Kidney capillary endothelial cell (primary cell): Measurements from ENCODE around the gene BCAN.
"Not testable (repeated sequence)": the region's sequence is repeated elsewhere in the genome, so short reads cannot be mapped to it uniquely, and the experiment has no call there.

ENCODE experiments used
- DNase-seq: peaks from one replicate; pipeline ENCODE4 v3.0.0-alpha.2; 2018; ENCODE audit warnings: low spot score

Gene BCAN

DNA sequence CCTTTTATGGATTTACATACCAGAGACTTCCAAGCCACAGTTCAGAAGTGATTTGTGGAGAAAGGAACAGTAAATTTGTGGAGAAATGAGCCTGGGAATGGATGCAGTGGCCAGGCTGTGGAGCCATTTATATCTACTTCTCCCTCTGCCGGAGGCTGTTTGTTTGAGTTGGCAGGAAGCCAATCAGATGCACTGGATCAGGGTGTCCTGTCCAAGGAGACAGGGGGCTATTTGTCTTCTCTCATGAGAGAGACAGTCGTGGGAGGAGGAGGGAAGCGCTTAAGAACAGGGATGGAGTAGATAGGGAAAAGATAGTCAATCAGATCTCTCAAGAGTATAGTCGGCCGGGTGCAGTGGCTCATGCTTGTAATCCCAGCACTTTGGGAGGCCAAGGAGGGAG, 25.5 kb upstream of the BCAN start:
- DNase-seq: no peak

DNA sequence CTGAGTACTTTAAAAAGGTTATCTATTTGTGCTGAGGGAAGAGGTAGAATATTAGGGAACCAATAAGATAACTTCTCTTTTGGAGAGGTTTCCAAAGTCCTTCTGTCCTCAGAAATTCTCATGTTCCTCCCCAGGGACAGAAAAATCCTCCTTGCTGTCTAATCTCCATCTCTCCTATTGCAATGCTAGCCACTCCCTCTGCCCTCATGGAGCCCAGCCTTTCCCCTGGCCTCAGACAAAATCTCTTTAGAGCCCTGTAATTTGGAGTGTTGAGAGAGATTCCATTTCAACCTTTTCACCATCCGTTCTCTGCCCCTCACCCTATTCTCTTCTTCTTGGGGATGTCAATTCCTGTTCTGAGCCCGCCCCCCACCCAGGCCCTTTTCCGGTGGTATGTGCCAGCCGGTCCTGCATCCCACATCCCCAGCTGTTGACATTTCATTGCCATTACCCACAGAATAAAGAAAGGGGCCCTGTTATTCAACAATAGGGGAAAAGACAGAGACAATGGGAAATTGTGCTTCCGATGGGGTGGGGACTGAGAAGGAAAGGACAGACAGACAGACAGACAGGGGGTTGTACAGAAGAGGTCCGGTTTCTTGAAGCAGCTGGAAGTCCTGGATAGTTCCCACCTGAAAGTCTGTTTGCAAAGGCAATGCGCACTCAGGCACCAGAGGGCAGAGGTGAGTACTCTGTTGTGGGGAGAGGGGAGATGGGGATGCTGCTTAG, 22.9 kb upstream of the BCAN start, which contains the start of gene HAPLN2:
HAPLN2 (plus strand) TSS at position 563 of the 729 bp plus-strand sequence. CDS start 4,076 bp downstream, outside the sequence.
- DNase-seq: no peak

DNA sequence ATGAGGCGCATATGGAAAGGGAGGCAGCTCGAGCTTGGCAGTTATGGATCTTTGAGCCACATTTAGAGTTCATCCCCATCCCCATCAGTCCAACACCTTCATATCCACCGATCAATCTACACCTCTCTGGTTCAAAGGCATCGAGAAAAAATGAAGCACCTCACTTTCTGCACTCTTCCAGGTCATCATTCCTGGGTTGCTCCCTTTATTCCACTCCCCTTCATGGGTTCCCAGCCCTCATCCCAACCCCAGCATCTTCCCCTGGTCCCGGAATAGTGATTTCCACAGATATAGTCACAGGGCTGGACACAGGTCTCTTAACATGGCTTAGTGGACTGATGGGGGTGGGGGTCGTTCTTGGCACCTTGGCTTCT, 22.3 kb upstream of the BCAN start:
- no peak for DNase-seq

DNA sequence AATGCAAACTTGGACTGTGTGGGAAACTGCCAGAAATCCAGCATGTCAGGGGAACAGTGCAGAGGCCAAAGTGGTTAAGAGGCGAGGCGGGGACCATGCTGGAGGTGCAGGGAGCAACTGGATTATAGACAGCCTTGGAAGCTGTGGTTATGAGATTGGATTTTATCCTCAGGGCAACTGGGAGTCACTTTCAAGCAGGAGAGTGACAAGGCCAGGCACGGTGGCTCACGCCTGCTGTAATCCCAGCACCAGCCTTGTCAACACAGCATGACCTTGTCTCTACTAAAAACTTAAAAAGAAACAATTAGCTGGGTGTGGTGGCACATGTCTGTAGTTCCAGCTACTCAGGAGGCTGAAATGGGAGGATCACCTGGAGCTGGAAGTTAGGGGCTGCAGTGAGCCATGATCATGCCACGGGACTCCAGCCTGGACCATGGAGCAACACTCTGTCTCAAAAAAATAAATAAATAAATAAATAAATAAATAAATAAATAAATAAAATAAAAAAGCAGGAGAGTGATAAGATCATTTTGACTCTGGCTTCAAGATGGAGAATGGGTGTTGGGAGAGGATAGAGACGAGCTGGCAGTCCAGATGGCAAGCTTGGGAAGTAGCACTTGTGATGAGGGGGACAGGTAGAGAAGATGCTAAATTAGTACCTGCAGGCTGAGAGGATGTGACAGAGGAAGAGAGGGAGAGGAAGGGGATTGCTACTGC, 19.2 kb upstream of the BCAN start:
- no peak for DNase-seq

DNA sequence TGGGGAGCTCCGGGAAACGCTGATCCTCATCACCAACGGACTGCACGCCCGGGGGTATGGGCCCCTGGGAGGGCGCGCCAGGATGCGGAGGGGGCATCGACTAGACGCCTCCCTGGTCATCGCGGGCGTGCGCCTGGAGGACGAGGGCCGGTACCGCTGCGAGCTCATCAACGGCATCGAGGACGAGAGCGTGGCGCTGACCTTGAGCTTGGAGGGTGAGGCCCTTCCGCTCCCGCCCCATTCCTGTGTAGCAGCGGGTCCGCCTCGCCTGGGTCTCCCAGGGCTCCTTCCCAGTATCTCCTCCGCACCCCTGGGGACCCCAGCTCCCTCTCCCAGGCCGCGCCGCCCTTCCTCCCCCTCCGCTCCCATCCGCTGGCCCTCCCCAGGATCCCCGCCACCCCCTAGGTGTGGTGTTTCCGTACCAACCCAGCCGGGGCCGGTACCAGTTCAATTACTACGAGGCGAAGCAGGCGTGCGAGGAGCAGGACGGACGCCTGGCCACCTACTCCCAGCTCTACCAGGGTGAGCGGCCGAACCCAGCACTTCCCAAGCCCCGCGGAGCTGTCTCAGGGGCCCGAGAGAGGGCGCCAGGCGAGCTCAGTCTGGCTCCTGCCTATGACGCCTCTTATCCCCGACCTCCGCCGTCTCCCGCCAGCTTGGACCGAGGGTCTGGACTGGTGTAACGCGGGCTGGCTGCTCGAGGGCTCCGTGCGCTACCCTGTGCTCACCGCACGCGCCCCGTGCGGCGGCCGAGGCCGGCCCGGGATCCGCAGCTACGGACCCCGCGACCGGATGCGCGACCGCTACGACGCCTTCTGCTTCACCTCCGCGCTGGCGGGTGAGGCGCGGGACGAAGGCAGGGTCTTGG, 17.7 kb upstream of the BCAN start:
- peak; percentile 45 for DNase-seq

DNA sequence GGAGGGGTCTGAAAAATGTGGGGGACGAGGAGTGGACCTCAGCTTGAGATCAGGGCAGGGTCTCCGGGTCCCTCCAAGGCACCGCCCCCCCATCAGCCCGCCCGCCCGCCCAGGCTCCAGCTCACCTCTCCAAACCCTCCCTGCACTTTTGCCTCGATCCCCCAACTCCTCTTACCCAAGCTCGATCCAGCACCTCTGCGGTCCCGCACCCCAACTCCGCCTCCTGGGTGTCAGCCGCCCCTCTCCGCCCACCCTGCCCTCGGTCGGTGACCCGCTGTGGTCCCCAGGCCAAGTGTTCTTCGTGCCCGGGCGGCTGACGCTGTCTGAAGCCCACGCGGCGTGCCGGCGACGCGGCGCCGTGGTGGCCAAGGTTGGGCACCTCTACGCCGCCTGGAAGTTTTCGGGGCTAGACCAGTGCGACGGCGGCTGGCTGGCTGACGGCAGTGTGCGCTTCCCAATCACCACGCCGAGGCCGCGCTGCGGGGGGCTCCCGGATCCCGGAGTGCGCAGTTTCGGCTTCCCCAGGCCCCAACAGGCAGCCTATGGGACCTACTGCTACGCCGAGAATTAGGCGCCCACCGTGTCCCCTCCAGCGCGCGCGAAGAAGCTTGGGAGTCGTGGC, 17.0 kb upstream of the BCAN start:
- DNase-seq: no peak

DNA sequence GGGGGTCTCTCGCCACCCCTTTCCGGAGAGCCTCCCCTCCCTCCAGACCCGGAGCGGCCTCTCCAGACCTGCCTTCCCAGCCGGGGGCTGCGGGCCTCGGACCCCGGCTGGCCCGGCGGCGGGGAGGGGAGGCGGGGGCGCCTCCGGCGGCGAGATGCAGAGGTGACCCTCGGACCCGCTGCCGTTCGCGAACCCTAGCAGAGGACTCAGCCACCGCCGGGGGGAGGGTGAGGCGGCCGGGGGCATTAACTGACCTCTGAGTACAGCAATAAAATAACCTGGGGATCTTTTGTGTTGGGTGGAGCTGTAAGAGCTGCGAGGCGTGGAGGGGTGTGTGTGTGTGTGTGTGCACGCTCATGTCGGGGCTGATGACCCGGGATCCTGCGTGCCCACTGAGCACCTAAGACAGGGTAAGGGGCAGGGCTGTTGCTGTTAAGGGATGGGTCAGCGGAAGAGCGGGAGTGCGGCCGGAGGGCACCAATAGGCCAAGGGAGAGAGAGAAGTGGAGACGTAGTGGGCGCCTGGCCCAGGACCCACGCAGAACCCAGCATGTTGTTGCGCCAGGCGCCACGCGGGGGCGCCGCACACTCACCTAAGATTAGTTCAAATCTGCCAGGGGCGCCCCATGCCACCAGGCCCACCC, 16.4 kb upstream of the BCAN start:
- DNase-seq: no peak

DNA sequence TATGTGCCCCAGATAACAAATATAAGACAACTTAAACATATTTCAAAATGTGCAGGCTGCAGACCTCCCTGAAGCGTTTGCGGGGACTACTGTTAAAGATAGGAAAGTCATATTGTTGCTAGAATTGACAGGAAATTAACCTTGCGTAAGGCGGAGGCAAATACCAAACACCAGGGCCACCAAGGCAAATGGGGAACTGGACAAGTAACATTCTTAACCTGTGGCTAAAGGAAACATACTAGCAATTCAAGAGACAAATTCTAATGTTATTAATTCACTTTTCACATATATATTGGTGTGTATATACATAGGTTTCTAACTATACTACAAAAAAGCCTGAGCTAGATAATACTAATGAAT, 15.9 kb upstream of the BCAN start:
- no peak for DNase-seq

DNA sequence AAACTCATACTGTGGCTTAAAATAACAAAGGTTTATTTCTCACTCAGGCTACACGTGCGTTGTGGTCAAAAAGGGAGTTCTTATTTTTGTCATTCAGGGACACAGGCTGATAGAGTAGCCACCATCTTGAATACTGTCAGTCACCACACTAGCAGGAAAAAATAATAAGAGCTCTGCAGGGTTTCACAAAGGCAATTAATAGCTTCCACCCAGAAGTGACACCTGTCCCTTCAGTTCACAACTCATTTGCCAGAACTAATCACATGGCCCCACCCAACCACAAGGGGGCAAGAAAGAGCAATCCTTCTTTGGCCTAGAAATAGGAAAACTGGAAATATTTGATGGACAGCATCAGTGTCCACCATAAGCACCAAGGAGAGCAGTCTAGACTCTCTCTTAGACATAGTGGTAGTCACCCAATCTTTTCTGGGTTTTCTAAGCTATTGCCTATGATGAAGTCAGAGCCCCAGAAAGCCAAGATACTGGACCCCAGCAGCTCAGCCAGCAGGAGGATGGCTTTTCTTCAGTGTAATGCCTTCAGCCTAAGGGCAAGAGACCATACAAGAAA, 14.5 kb upstream of the BCAN start:
- peak; percentile 60 for DNase-seq

DNA sequence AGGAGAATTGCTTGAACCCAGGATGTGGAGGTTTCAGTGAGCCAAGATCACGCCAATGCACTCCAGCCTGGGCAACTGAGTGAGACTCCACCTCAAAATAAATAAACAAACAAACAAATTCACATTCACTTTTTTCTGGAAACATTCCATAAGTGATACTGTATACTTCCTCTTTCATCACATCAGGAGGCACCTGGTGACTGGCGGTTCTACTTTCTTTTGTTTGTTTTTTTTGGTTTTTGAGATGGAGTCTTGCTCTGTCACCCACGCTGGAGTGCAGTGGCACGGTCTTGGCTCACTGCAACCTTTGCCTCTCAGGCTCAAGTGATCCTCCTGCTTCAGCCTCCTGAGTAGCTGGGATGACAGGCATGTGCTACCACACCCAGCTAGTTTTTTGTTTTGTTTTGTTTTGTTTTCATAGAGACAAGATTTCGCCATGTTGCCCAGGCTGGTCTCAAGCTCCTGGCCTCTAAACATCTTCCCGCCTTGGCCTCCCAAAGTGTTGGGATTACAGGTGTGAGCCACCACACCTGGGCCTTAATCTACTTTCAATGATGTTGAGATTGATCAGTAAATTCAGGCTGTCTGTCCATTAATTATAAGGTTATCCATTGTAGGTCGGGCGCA, 12.0 kb upstream of the BCAN start:
- no peak for DNase-seq

DNA sequence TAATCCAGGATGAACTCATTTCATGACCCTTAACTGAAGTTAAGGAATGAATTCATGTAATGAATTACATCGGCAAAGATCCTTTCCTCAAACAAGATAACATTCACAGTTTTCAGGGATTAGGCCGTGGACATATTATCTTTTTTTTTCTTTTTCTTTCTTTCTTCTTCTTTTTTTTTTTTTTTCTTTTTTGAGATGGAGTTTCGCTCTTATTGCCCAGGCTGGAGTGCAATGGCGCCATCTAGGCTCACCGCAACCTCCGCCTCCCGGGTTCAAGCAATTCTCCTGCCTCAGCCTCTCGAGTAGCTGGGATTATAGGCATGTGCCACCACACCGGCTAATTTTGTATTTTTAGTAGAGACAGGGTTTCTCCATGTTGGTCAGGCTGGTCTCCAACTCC, 10.8 kb upstream of the BCAN start:
- not testable (repeated sequence) for DNase-seq

DNA sequence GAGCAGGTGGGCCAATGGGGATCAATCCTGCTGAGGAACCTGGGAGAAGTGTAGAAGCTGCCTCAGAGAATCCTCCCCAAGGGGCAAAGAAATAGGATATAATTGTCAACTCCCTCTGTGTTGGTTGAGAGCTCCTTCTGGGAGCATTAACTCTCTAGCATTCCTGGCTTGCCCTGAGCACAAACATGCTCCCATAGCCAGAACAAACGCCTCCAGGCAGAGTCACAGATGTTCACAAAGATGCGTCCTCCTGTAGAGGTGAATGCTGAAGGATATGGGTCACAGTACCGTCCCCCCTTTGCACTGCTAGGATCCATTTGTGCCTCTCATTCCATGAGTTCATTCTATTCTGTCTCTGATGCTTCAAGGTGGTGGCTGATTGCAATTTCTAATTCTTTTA, 9.6 kb upstream of the BCAN start:
- DNase-seq: no peak

DNA sequence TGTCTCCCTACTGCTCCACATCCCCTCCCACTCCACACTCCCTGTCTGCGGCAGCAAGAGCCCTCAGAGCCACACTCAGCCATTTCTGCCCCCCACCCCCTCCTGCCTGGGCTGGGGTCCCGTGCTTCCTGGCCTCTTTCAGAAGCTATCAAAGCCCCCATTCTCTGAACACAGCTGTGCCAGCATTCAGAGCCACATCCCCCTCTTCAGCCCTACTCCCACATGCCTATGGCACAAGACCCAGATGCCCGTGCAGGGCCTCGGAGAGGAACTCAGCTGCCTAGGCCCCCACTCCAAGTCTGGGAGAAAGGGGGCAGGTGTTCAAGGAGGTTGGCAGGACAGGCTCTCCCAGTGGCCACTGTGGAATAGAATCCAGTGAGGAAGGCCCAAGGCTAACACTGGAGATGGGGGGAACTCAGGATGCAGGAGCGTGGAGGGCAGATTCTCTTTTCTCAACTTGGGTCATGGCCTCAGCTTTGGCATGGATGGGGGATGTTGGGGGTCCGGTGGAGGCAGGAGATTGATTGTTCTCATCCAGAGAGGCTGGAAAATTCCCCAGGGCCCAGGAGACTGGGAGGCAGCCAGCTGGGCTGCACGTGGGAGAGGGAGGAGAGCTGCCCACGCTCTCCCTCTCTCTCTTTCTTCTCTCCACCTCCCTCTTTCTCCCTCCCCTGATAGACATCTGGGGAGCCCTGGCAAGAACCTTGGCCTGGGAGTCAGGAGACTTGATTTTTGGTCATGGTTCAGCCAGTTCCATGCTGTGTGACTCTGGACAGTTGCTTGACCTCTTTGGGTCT, 3.5 kb upstream of the BCAN start:
- DNase-seq: no peak

DNA sequence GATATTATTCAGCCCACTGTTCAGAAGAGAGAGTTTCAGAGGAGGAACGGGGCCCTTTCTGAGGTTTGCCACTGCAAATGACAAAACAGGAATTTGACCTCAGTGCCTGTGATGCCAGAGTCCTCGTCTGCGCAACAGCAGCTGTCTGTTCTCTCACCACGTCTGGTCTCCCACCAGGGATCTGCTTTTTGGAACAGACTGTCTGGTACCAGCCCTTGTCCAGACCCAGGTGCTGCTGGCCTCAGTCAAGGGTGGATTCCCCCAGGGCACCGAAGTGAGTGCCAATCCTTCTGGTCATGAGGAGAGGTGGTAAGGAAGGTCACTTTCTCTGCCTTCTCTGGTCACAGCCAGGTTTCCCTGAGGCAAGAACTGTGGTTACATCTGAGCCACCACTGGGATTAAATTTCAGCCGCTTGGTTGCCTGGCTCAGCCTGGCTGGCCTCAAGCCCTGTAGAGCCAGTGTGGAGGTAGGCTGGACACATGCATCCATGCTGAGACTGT, 2.3 kb upstream of the BCAN start:
- DNase-seq: no peak

DNA sequence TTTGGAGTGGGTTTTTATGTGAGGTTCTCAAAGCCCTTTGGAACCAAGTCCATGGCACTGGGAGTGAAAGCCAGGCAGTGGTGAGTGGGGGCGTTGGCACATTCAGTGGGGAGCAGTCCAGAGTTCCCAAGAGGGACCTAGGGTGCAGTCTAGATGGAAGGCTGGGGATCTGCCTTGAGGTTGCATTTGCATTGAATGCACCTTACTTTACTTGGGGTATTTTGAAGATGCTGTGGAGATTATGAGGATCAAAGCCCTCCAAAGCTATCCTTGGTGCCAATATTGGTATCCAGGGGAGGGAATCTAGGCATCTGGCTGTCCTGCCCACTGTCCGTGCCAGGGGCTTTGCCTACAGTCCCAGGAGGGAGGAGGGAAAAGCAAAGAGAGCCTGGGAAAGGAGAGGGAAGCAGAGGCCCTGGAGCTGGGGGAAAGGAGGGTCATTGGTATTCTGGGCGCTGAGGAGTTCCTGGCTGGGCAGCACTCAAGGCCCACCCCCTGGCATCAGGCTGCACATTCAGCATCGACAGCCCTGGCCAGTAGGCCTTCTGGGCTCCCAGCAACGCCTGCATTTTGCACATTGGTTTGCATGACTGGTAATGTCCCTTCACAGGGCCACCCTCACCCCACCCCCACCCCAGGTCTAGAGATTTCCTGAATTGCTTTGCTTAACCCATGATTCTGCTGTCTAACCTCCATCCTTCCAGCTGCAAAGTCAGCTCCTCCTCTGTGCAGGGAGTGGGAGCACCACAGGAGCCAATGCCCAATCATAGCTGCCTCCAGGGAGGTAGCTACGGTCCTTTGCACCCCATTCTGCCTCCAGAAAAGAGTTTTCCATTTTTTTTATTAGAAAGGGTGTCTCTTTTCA, 843 bp upstream of the BCAN start:
- no peak for DNase-seq

DNA sequence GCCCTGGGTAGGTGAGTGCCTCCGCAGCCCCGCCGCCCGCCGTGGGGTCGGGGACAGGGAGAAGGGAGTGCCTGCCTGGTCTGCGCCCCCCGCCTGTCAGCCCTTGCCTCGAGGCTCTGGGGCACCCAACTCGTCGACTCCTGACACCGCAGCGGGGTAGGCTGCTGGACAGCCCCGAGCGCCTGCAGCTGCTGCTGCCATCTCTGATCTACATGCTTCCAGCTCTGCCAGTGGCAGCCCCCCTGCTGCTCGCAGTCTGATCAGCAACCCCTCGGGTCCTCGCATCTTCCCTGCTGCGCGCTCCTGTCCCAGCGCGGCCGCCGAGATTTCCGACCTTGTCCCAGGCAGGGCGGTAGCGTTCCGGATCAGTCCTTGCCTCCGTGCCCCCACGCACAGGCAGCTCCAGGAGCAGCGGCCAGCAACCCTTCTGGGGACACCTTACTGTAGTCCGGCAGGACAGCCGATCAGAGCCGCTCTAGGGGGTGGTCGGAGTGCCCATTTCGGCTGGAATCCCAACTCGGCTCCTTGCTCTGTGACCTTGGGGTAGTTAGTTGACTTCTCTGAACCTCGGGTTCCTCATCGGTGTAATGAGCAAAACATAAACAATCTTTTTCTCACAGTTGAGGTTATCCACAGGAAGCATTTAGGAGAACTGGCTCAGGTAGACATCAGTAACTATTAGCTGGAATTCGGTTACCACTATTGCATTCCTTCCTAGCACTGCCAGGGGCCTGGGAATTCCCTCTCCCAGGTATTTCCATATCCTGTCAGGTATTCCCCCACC, 540 bp downstream of the BCAN start:
- no peak for DNase-seq

DNA sequence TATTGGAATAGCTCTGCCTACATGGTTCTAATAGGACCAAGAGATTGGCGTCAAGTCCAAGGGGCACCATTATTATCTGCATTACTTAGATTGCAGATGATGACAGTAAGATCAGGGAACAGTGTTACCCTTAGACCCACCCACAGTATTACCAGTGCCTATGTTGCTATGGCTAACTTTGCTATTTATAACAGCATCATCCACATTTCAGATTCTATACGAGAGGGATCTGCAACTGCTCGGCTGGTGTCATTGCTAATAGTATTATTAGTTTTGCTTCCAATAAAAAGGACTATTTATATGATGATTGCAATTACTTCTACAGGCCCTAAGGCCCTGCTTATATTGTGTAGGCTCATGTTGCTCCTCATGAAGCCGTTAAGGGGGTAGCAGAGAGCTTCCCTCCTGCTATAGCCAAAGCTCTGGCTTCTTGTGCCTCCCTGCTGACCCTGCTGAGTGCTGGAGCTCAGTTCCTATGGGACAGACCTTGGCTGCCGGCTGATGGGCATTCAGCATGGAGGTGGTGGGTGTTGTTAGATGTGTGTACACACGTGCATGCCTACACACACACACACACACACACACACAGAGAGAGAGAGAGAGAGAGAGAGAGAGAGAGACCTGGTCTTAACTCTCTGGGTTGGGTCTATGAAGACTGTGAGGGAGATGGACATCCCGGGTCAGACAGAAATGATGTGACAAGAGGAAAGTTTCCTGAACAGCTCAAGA, 1.3 kb downstream of the BCAN start:
- DNase-seq: no peak

DNA sequence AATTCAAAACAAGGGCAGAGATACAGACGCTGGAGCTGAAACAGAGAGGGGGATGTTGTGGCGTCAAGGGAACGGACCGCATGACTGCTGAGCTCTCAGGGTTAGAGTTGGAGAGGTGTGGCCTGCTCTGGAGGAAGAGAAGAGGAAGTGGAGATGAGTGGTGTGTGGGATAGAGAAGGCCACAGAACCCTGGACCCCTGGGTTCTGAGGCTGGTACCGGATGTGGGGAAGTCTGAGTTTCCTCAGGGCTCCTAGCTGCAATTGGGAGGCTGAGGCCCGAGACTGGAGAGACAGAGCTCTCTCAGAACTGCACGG, 1.8 kb downstream of the BCAN start:
- no peak for DNase-seq
